H9 (cell line): Measurements from ENCODE around the gene HSPA1L. TPM values are rescaled to one million over a fixed set of nuclear protein-coding genes. Genes with fewer than 3 reads are reported as not detected.

Experiments used
- DNase-seq: peaks from one replicate; pipeline ENCODE4 v3.0.0-alpha.2; 2017
- H2AFZ ChIP-seq: one replicate; pipeline ENCODE4 v1.6.1; 2013; ENCODE audit warnings: mild to moderate bottlenecking, low read length, control low read depth, moderate library complexity
- H2AK5ac ChIP-seq: 2 replicates; pipeline ENCODE4 v1.6.1; 2013; ENCODE audit warnings: low read length, control low read depth, mixed read lengths; ENCODE audit not compliant: insufficient read length
- H2BK120ac ChIP-seq: one replicate; pipeline ENCODE4 v1.6.1; 2013; ENCODE audit warnings: low read depth, mild to moderate bottlenecking, low read length, control low read depth, inconsistent platforms; ENCODE audit not compliant: poor library complexity, severe bottlenecking
- H2BK12ac ChIP-seq: 2 replicates; pipeline ENCODE4 v1.6.1; 2013; ENCODE audit warnings: low read length, control low read depth, mixed read lengths, low read depth; ENCODE audit not compliant: insufficient read length
- H2BK15ac ChIP-seq: 2 replicates; pipeline ENCODE4 v1.6.1; 2013; ENCODE audit warnings: low read depth, low read length, control low read depth
- H2BK20ac ChIP-seq: one replicate; pipeline ENCODE4 v1.6.1; 2013; ENCODE audit warnings: low read depth, mild to moderate bottlenecking, low read length, control low read depth, inconsistent platforms; ENCODE audit not compliant: poor library complexity, severe bottlenecking
- H2BK5ac ChIP-seq: 2 replicates; pipeline ENCODE4 v1.6.1; 2013; ENCODE audit warnings: low read length, control low read depth, mixed read lengths; ENCODE audit not compliant: insufficient read length
- H3K14ac ChIP-seq: 2 replicates; pipeline ENCODE4 v1.6.1; 2013; ENCODE audit warnings: low read length, control low read depth; ENCODE audit not compliant: insufficient read depth
- H3K18ac ChIP-seq: 2 replicates; pipeline ENCODE4 v1.6.1; 2013; ENCODE audit warnings: low read depth, mild to moderate bottlenecking, mixed read lengths, low read length, control low read depth; ENCODE audit not compliant: insufficient read length
- H3K23ac ChIP-seq: 2 replicates; pipeline ENCODE4 v1.6.1; 2013; ENCODE audit warnings: low read length, control low read depth, mixed read lengths, low read depth; ENCODE audit not compliant: insufficient read length
- H3K23me2 ChIP-seq: 2 replicates; pipeline ENCODE4 v1.6.1; 2013; ENCODE audit warnings: low read depth, mild to moderate bottlenecking, mixed read lengths, low read length, control low read depth; ENCODE audit not compliant: insufficient read length, poor library complexity, severe bottlenecking
- H3K27ac ChIP-seq: 2 replicates; pipeline ENCODE4 v1.5.1; 2013; ENCODE audit warnings: low read length, control low read depth, mixed read lengths, low read depth; ENCODE audit not compliant: insufficient read length
- H3K27me3 ChIP-seq: 2 replicates; pipeline ENCODE4 v1.6.1; 2013; ENCODE audit warnings: low read length, control low read depth, inconsistent platforms; ENCODE audit not compliant: insufficient read depth
- H3K4ac ChIP-seq: 2 replicates; pipeline ENCODE4 v1.6.1; 2013; ENCODE audit warnings: low read depth, mild to moderate bottlenecking, control low read depth, inconsistent platforms, low read length, moderate library complexity
- H3K4me1 ChIP-seq: 2 replicates; pipeline ENCODE4 v1.6.1; 2013; ENCODE audit warnings: low read length, control low read depth, inconsistent platforms; ENCODE audit not compliant: insufficient read depth
- H3K4me2 ChIP-seq: 2 replicates; pipeline ENCODE4 v1.6.1; 2013; ENCODE audit warnings: low read length, control low read depth, mixed read lengths; ENCODE audit not compliant: insufficient read length, insufficient read depth
- H3K56ac ChIP-seq: 2 replicates; pipeline ENCODE4 v1.6.1; 2013; ENCODE audit warnings: low read depth, mild to moderate bottlenecking, mixed read lengths, low read length, control low read depth; ENCODE audit not compliant: insufficient read length
- H3K79me1 ChIP-seq: 2 replicates; pipeline ENCODE4 v1.6.1; 2013; ENCODE audit warnings: low read depth, mild to moderate bottlenecking, moderate library complexity, low read length, control low read depth, inconsistent platforms; ENCODE audit not compliant: insufficient read depth, poor library complexity, severe bottlenecking
- H3K79me2 ChIP-seq: 2 replicates; pipeline ENCODE4 v1.6.1; 2013; ENCODE audit warnings: low read length, control low read depth, inconsistent platforms; ENCODE audit not compliant: insufficient read depth
- H3K9ac ChIP-seq: 2 replicates; pipeline ENCODE4 v1.6.1; 2013; ENCODE audit warnings: low read length, control low read depth, mixed read lengths; ENCODE audit not compliant: insufficient read length; ENCODE audit errors: extremely low read depth
- H3K9me3 ChIP-seq: one replicate; pipeline ENCODE4 v1.6.1; 2013; ENCODE audit warnings: low read depth, low read length, inconsistent platforms; ENCODE audit not compliant: control insufficient read depth
- H3T11ph ChIP-seq: one replicate; pipeline ENCODE4 v1.6.1; 2013; ENCODE audit warnings: mild to moderate bottlenecking, low read length, control low read depth, inconsistent platforms
- H4K20me1 ChIP-seq: one replicate; pipeline ENCODE4 v1.6.1; 2013; ENCODE audit not compliant: control insufficient read depth, insufficient read length, insufficient read depth
- H4K5ac ChIP-seq: 2 replicates; pipeline ENCODE4 v1.6.1; 2013; ENCODE audit warnings: low read depth, mild to moderate bottlenecking, mixed read lengths, low read length, control low read depth; ENCODE audit not compliant: insufficient read length
- H4K8ac ChIP-seq: replicated peaks from 2 replicates; pipeline ENCODE4 v1.6.1; 2013; ENCODE audit warnings: low read length, control low read depth, mixed read lengths, low read depth; ENCODE audit not compliant: insufficient read length
- H4K91ac ChIP-seq: 2 replicates; pipeline ENCODE4 v1.6.1; 2013; ENCODE audit warnings: low read depth, mild to moderate bottlenecking, moderate library complexity, mixed read lengths, low read length, control low read depth; ENCODE audit not compliant: insufficient read length
- H3K27ac Mint-ChIP-seq, 3 experiments: 2 replicates in 2 of 3; 3 replicates in 1 of 3; pipeline ENCODE4 v1.8.0; 2020 to 2021; ENCODE audit warnings: mixed read lengths in 3 of 3, mild to moderate bottlenecking in 1 of 3, moderate library complexity in 1 of 3
- H3K27me3 Mint-ChIP-seq: 2 replicates; pipeline ENCODE4 v1.8.0; 2021; ENCODE audit warnings: low read depth, mild to moderate bottlenecking, moderate library complexity, mixed read lengths
- H3K36me3 Mint-ChIP-seq, 3 experiments: 2 replicates in 2 of 3; 3 replicates in 1 of 3; pipeline ENCODE4 v1.8.0; 2020 to 2021; ENCODE audit warnings: low read depth in 3 of 3, mixed read lengths in 3 of 3; ENCODE audit not compliant: insufficient read depth in 1 of 3
- H3K4me1 Mint-ChIP-seq, 2 experiments: 2 replicates each; pipeline ENCODE4 v1.8.0; 2020; ENCODE audit warnings: mixed read lengths in 2 of 2
- H3K4me3 Mint-ChIP-seq, 2 experiments: 2 replicates in 1 of 2; 3 replicates in 1 of 2; pipeline ENCODE4 v1.8.0; 2020 to 2021; ENCODE audit warnings: mild to moderate bottlenecking in 2 of 2, mixed read lengths in 2 of 2, moderate library complexity in 1 of 2
- H3K9me3 Mint-ChIP-seq, 2 experiments: 2 replicates in 1 of 2; 3 replicates in 1 of 2; pipeline ENCODE4 v1.8.0; 2020; ENCODE audit warnings: mild to moderate bottlenecking in 2 of 2, mixed read lengths in 2 of 2, moderate library complexity in 1 of 2
- CTCF ChIP-seq: fragments of 200-600 bp; sonication (generic); conservative IDR thresholded peaks from 3 replicates; pipeline ENCODE4 v1.8.0; 2021; ENCODE audit warnings: antibody characterized with exemption, mild to moderate bottlenecking
- WGBS: extraction: QIAGEN DNeasy Blood & Tissue Kit; methylation state at CpG from one replicate; pipeline ENCODE4 v1.1.7; 2013; ENCODE audit warnings: missing lambda C conversion rate, low lambda C conversion rate, mixed read lengths; ENCODE audit not compliant: insufficient read length; ENCODE audit errors: extremely low coverage; 5-methylcytosine and 5-hydroxymethylcytosine counted together
- total RNA-seq: library from RNA; stranded (reverse); gene quantifications from 2 replicates; pipeline ENCODE4 v1.2.1, GENCODE V29; 2021

Gene HSPA1L
- total RNA-seq, 1 experiment from 2014 or later: 2.5 TPM

- no peak for DNase-seq
- H3K4me1 Mint-ChIP-seq: peaks cover 19 to 23% of the 10 kb centered on the region in 2 experiments
- H3K4me2 ChIP-seq: no peak overlapping the region
- H3K27ac ChIP-seq: no peak overlapping the region
- H3K27ac Mint-ChIP-seq: no peak overlapping the region
- no peak overlapping the region for H3K18ac ChIP-seq
- H4K8ac ChIP-seq: no peak overlapping the region
- no peaks in the 10 kb centered on the region for H3K79me1 ChIP-seq
- H3K27me3 ChIP-seq: no peaks in the 10 kb centered on the region
- no peak overlapping the region for H4K91ac ChIP-seq
- no peak overlapping the region for H2AFZ ChIP-seq
- no CpG with 5 or more reads among the region's 8 CpGs for WGBS
- peaks cover 13 to 49% (median 34%) of the 10 kb centered on the region in 3 experiments for H3K36me3 Mint-ChIP-seq
- H2BK15ac ChIP-seq: no peak overlapping the region
- no peak overlapping the region for H4K5ac ChIP-seq
- no peak overlapping the region for H3K4ac ChIP-seq
- H3K9me3 ChIP-seq: no peaks in the 10 kb centered on the region
- H2BK20ac ChIP-seq: no peak overlapping the region
- H3K9me3 Mint-ChIP-seq: no peaks in the 10 kb centered on the region
- H3K23me2 ChIP-seq: no peaks in the 10 kb centered on the region
- no peaks in the 10 kb centered on the region for H4K20me1 ChIP-seq
- no peak overlapping the region for H2BK120ac ChIP-seq
- H2AK5ac ChIP-seq: no peak overlapping the region
- H3K9ac ChIP-seq: no peak overlapping the region
- H3K23ac ChIP-seq: no peak overlapping the region
- H2BK12ac ChIP-seq: no peak overlapping the region
- no peak overlapping the region for H3K4me3 Mint-ChIP-seq
- no peak overlapping the region for H2BK5ac ChIP-seq
- TF ChIP-seq CTCF: no peak
- no peaks in the 10 kb centered on the region for H3K79me2 ChIP-seq
- no peaks in the 10 kb centered on the region for H3K4me1 ChIP-seq
- H3K56ac ChIP-seq: no peak overlapping the region
- no peaks in the 10 kb centered on the region; the same call in 1 of the 2 replicates for H3K27me3 Mint-ChIP-seq
- H3K14ac ChIP-seq: no peak overlapping the region
- no peak overlapping the region for H3T11ph ChIP-seq
These were observed 53.7 kb downstream of the HSPA1L start for GRCh38 chr6:31761343-31761742.
